Superior temporal gyrus (tissue), 1 donor: ENCODE results near the gene SCAMP4.

Source experiments
- DNase-seq: peaks from one replicate; pipeline ENCODE4 v3.0.0-alpha.2; 2016; ENCODE audit errors: extremely low spot score

Gene SCAMP4

GRCh38 chr19:1912760-1913505 lies 7.7 kb downstream of the SCAMP4 start:
- DNase-seq = no peak

GRCh38 chr19:1913781-1914577 lies 8.8 kb downstream of the SCAMP4 start:
- DNase-seq = no peak

- no peak for DNase-seq
Measured at GRCh38 chr19:1914826-1915341, 9.7 kb downstream of the SCAMP4 start.

GRCh38 chr19:1917146-1917545 lies 11.9 kb downstream of the SCAMP4 start:
- DNase-seq = no peak

- DNase-seq = no peak
Measured at GRCh38 chr19:1917926-1918325, 12.7 kb downstream of the SCAMP4 start.

GRCh38 chr19:1918975-1919374 lies 13.8 kb downstream of the SCAMP4 start:
- DNase-seq = no peak

- no peak for DNase-seq
Measured at GRCh38 chr19:1920644-1921043, 15.4 kb downstream of the SCAMP4 start.

- DNase-seq = no peak
Measured at GRCh38 chr19:1921326-1921725, 16.1 kb downstream of the SCAMP4 start.

GRCh38 chr19:1921825-1922224 lies 16.6 kb downstream of the SCAMP4 start:
- no peak for DNase-seq

GRCh38 chr19:1922803-1923202 lies 17.6 kb downstream of the SCAMP4 start:
- DNase-seq = no peak

- DNase-seq = no peak
Measured at GRCh38 chr19:1923319-1923718, 18.1 kb downstream of the SCAMP4 start.

- no peak for DNase-seq
Measured at GRCh38 chr19:1924320-1924961, 19.2 kb downstream of the SCAMP4 start.

GRCh38 chr19:1925544-1925943 lies 20.3 kb downstream of the SCAMP4 start:
- DNase-seq = no peak

- DNase-seq = peak; percentile 81
Measured at GRCh38 chr19:1929021-1929742, 24.0 kb downstream of the SCAMP4 start.

- DNase-seq = no peak
Measured at GRCh38 chr19:1931445-1931844, 26.2 kb downstream of the SCAMP4 start.

GRCh38 chr19:1932395-1932794 lies 27.2 kb downstream of the SCAMP4 start:
- no peak for DNase-seq

- DNase-seq = no peak
Measured at GRCh38 chr19:1933244-1933643, 28.0 kb downstream of the SCAMP4 start.

GRCh38 chr19:1933942-1934341 lies 28.7 kb downstream of the SCAMP4 start:
- no peak for DNase-seq

GRCh38 chr19:1935484-1936208 lies 30.4 kb downstream of the SCAMP4 start:
- DNase-seq = no peak

- DNase-seq = no peak
Measured at GRCh38 chr19:1936430-1936829, 31.2 kb downstream of the SCAMP4 start.
